ENCODE data around the gene SIN3A.

DNA sequence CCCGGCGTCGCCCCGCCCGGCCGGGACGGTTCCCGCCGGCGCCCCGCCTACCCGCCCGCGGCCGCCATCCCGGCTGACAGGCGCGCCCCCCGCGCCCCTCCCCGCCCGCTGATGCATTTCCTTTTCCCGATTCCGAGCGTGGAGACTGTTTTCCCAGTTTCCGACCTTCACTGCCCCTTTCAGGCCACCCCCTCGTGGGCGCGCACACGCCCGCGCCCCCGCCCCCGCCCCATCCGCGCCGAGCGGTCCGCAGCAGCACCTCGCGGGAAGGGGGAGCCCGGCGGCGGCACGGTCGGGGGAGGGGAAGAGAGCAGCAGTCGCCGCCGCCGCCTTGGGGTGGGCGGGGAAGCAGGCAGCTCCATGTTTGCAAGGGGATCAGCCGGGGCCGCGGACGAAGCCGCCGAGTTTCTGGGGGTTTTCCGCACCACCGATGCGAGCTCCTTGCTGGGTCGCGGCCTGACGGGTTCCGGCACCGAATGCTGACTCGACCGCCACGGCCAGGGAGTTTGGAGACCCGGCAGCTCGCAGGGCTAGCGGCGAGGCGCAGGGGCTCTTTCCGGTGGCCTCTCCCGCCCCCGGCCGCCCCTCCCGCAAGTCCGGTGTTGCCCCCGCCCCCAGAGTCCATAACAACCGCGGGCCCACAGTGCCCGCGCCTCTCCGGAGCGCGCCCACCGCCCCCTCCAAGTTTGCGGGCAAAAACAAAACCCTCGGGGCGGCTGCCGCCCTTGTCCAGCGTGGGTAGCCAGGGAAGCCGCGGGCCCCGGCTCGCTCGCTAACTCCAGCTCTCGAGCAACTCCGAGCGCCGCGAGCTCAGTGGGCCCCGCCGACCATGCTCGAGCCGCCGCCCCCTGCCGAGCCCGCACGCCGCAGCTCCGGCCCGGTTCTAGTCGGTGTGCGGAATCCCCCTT, 3.2 kb upstream of the SIN3A start:
- TF ChIP-seq, protein P1, sequence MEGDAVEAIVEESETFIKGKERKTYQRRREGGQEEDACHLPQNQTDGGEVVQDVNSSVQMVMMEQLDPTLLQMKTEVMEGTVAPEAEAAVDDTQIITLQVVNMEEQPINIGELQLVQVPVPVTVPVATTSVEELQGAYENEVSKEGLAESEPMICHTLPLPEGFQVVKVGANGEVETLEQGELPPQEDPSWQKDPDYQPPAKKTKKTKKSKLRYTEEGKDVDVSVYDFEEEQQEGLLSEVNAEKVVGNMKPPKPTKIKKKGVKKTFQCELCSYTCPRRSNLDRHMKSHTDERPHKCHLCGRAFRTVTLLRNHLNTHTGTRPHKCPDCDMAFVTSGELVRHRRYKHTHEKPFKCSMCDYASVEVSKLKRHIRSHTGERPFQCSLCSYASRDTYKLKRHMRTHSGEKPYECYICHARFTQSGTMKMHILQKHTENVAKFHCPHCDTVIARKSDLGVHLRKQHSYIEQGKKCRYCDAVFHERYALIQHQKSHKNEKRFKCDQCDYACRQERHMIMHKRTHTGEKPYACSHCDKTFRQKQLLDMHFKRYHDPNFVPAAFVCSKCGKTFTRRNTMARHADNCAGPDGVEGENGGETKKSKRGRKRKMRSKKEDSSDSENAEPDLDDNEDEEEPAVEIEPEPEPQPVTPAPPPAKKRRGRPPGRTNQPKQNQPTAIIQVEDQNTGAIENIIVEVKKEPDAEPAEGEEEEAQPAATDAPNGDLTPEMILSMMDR (conservative IDR thresholded peaks at IDR 0.05 in 1 of 2, IDR thresholded peaks at IDR 0.05 in 1 of 2; ENCODE audit: low read depth in 1 of 2, low read length in 2 of 2): no peak
- TF ChIP-seq EZH2 (IDR thresholded peaks at IDR 0.05; ENCODE audit: low read length, missing control alignments): no peak
